Choroid plexus epithelial cell (primary cell): ENCODE results near the gene TMEM141.

Source experiments
- DNase-seq: peaks from one replicate; pipeline ENCODE4 v3.0.0-alpha.2; 2010; ENCODE audit warnings: low read depth
- H3K4me3 ChIP-seq: 2 replicates; pipeline ENCODE4 v1.5.1; 2011; ENCODE audit warnings: low read depth, mild to moderate bottlenecking, control low read depth, low read length, moderate library complexity
- TF ChIP-seq, protein P1 (sequence below): conservative IDR thresholded peaks from 2 replicates; pipeline ENCODE4 v1.5.1; 2011; ENCODE audit warnings: low read depth, mild to moderate bottlenecking, control low read depth, inconsistent platforms, low read length, moderate library complexity

TMEM141 gene

DNA sequence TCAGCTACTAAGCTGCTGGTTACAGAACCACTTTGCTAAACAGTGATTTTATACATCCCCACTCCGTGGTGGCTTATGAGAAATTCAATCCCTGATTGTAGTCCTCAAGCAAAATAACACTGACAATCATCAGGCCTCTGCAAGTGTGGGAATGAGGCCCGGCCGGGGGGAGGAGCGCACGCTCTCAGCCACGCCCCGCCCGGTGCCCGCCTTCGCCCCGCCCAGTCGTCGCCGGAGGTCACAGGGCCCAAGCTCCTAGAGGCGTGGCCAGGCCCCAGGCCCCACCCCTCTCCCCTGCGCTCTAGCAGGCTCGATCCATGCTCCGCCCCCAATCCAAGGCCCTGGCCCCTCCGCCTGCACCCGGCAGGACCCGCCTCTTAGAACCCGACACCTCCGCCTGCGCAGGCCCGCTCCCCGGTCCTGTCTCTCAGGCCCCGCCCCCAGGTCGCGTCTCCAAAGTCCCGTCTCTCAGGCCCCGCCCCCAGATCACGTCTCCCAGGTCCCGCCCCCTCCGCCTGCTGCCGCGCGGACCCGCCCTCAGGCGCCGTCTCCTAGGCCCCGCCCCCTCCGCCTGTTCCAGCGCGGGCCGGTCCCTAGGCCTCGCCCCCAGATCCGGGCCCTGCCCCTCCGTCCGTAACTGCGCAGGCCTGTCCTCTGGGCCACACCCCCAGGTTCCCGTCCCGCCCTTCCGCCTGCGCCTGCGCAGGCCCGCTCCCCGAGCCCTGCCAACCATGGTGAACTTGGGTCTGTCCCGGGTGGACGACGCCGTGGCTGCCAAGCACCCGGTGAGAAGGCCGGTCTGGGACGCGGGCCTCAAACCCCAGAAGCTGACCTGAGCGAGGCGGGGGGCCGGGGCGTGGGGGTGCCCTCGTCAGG is at the start of gene TMEM141:
Gene TMEM141 (plus strand): TSS at position 705 of the 876 bp plus-strand sequence. CDS start 27 bp downstream, at position 732.
- peak within 1 kb of the TSS; percentile 88 for H3K4me3 ChIP-seq
- TF ChIP-seq, protein P1, sequence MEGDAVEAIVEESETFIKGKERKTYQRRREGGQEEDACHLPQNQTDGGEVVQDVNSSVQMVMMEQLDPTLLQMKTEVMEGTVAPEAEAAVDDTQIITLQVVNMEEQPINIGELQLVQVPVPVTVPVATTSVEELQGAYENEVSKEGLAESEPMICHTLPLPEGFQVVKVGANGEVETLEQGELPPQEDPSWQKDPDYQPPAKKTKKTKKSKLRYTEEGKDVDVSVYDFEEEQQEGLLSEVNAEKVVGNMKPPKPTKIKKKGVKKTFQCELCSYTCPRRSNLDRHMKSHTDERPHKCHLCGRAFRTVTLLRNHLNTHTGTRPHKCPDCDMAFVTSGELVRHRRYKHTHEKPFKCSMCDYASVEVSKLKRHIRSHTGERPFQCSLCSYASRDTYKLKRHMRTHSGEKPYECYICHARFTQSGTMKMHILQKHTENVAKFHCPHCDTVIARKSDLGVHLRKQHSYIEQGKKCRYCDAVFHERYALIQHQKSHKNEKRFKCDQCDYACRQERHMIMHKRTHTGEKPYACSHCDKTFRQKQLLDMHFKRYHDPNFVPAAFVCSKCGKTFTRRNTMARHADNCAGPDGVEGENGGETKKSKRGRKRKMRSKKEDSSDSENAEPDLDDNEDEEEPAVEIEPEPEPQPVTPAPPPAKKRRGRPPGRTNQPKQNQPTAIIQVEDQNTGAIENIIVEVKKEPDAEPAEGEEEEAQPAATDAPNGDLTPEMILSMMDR: no peak
- peak; percentile 100 for DNase-seq

DNA sequence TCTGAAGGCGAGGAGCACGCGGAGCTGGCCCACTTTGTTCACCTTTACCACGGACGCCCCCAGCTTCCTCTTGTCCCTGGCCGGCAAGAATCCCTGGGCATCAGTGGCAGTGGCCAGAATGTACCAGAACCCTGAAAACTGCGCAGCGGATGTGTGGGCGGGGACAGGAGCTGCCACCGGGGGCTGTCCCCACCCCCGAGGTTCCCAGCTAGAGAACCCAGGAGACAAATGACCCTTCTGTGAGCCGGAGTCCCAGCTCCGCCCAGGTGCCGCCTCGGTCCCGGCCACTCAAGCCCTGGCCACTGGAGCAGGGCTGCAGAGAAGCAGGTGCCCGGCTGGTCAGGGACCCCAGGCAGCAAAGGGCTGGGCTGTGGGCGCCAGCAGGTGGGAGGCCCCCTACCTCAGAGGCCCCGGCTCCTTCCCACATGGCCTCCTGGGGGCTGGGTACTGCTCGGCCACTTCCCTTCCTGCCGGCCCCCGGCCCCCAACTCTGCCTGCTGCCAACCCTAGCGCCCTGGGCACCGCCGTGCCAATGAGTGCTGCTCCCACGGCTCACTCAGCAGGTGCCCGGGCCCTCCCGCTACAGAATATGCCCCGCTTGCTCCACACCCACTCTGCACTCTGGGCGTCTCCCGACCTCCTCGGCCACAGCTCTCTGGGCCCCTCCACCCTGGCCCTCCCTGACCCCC is 49.1 kb upstream of the TMEM141 start:
- no peak for DNase-seq
- H3K4me3 ChIP-seq: no peak overlapping the region
- TF ChIP-seq, protein P1: no peak

DNA sequence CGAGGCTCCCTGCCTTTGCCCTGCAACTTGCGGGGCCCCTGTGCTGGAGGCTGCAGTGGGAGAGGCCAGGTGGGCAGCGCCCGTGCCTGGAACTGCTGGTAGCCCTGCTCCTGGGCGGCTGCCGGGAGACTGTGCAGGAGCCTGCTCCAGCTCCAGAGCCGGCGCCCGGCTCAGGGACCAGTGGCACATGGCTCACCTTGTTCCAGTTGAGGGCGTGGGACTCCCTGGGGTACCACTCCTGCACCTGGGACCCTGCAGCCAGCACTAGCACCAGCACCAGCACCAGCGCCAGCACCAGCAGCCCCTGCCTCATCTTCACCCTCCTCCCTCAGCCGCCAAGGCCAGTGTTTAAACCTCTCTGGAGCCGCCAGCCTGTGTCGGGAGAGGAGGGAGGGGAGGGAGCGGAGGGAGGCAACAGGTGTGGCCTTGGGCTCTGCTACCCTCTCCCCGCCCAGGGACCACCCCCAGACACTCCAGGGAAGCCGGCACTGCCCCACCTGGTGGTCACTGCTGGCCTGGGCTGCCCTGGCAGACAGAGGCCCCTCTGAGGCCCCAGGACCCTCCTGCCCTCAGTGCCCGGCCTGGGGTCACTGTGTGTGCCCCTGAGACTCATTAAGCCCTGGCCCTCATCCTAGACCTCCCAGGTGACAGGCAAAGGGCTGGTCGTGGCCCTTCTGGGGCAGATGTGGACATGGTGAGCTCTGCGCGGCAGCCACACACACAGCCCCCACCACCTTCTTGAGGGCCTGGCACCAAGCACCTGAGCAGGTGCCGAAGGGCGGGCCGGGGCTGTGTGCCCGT is 48.4 kb upstream of the TMEM141 start, which contains the start of gene LCN10:
Gene LCN10 (minus strand): TSS at position 350 of the 801 bp plus-strand sequence. CDS start 37 bp downstream, at position 313.
- TF ChIP-seq, protein P1: peak; percentile 50
- H3K4me3 ChIP-seq: no peak within 1 kb of the TSS
- no peak for DNase-seq

DNA sequence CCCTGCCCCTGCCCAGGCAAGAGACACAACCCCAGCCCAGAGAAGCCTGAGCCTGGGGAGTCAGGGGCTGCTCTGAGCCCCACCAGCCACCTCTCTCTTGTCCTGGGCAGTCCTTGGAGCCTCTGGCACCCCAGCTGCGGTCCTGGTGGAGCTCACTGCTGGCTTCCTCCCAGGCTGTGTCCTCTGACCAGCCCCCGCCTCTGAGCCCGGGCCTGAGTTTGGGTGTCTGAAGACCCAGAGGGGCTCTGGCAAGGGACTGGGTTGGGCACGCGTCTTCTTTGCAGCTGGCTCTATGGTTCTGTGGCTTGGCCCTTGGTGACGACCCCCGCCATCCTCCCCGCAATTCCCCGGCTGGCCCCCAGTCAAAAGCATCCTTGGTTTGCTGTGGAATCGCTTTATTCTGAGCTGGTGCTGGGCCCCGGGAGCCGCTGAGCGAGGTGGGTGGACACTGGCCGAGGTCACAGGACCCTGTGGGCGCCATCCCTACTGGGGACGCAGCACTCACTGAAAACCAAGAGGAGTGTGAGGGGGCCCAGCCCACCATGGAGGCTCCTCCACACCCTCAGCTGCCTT is 47.4 kb upstream of the TMEM141 start:
- TF ChIP-seq, protein P1: no peak
- H3K4me3 ChIP-seq: no peak overlapping the region
- DNase-seq: no peak

DNA sequence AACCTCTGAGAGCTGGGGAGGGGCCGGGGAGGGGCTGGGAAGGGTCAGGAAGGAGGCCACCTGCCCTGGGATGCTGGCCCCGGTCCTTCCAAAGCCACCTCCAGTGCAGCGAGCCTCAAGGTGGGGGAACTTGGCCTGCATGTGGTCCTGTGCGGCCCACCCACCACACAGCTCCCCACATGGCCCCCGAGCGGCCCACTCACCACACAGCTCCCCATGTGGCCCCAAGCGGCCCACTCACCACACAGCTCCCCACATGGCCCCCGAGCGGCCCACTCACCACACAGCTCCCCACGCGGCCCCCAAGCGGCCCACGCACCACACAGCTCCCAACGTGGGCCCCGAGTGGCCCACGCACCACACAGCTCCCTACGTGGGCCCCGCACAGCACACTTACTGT is 46.4 kb upstream of the TMEM141 start:
- TF ChIP-seq, protein P1: no peak
- DNase-seq: no peak
- H3K4me3 ChIP-seq: no peak overlapping the region

DNA sequence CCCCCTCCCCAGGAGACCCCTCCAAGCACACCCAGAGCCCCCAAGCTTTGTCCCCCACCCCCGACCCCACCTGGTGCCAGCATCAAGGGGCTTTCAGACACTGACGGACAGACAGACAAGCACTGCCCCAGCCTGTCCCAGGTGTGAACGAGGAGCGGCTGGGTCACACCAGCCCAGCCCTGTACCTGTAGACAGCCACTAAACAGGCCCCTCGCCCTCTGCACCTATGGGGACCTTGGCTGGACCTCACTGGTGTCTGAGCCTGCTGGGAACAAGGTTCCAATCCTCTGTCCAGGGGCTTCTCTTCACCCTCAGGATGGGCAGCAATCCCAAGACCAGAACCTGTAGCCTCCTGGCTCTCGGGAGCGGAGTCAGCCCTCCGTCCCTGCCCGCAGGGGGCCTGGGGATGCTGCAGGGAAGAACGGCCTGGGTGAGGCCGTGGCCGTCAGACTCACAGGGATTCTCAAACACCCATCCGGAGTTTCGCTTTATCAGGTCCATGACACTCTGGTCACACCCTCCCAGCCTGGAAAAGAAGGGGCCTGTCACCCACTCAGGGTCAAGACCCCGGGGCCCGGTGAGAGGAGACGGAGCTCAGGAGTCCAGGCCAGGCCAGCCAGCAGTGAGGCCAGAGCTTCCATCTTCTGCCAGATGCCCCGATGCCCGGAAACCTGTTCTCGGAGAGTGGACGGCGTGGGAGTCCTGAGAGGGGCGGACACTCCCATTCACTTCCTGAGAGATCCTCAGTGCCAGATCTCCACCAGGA is 45.6 kb upstream of the TMEM141 start:
- DNase-seq: no peak
- TF ChIP-seq, protein P1: no peak

More for the DNA sequence above, 45.6 kb upstream of the TMEM141 start:
- no peak overlapping the region for H3K4me3 ChIP-seq
